Activated CD4-positive, alpha-beta T cell treated with anti-CD3 and anti-CD28 coated beads, Interleukin-2, amount 50 U/mL, for 1 hour (primary cell): ENCODE data around the gene SAMMSON.

Experiments used
- DNase-seq: peaks from one replicate; pipeline ENCODE4 v3.0.0-alpha.2; 2020

Gene SAMMSON

GRCh38 chr3:70020906-70021660, 21.6 kb downstream of the SAMMSON start:
- no peak for DNase-seq

- DNase-seq, result no peak
Measured at GRCh38 chr3:70028361-70028760, 28.8 kb downstream of the SAMMSON start.

GRCh38 chr3:70038693-70039092, 39.2 kb downstream of the SAMMSON start:
- no peak for DNase-seq

GRCh38 chr3:70040386-70040785, 40.9 kb downstream of the SAMMSON start:
- no peak for DNase-seq

GRCh38 chr3:70042641-70043040, 43.1 kb downstream of the SAMMSON start:
- DNase-seq, result no peak

- DNase-seq, result no peak
Measured at GRCh38 chr3:70049761-70050160, 50.2 kb downstream of the SAMMSON start.

GRCh38 chr3:70053293-70053692, 53.8 kb downstream of the SAMMSON start:
- no peak for DNase-seq

- no peak for DNase-seq
Measured at GRCh38 chr3:70056081-70056480, 56.5 kb downstream of the SAMMSON start.

GRCh38 chr3:70057426-70057825, 57.9 kb downstream of the SAMMSON start:
- no peak for DNase-seq

GRCh38 chr3:70061096-70061495, 61.6 kb downstream of the SAMMSON start:
- DNase-seq, result no peak

- DNase-seq, result no peak
Measured at GRCh38 chr3:70064194-70064779, 64.8 kb downstream of the SAMMSON start.

- DNase-seq, result no peak
Measured at GRCh38 chr3:70065696-70066253, 66.2 kb downstream of the SAMMSON start.

GRCh38 chr3:70067860-70068521, 68.5 kb downstream of the SAMMSON start:
- no peak for DNase-seq

- DNase-seq, result no peak
Measured at GRCh38 chr3:70069557-70069956, 70.0 kb downstream of the SAMMSON start.

GRCh38 chr3:70071138-70071537, 71.6 kb downstream of the SAMMSON start:
- no peak for DNase-seq

GRCh38 chr3:70072180-70072579, 72.6 kb downstream of the SAMMSON start:
- DNase-seq, result no peak

GRCh38 chr3:70072754-70073153, 73.2 kb downstream of the SAMMSON start:
- DNase-seq, result no peak

- DNase-seq, result no peak
Measured at GRCh38 chr3:70075101-70075500, 75.6 kb downstream of the SAMMSON start.

GRCh38 chr3:70076396-70076795, 76.9 kb downstream of the SAMMSON start:
- DNase-seq, result no peak

- no peak for DNase-seq
Measured at GRCh38 chr3:70078778-70079177, 79.2 kb downstream of the SAMMSON start.

- DNase-seq, result no peak
Measured at GRCh38 chr3:70085613-70086012, 86.1 kb downstream of the SAMMSON start.

- no peak for DNase-seq
Measured at GRCh38 chr3:70086336-70086735, 86.8 kb downstream of the SAMMSON start.

- no peak for DNase-seq
Measured at GRCh38 chr3:70090322-70090913, 90.9 kb downstream of the SAMMSON start.

GRCh38 chr3:70094197-70094596, 94.7 kb downstream of the SAMMSON start:
- DNase-seq, result no peak
